CD14-positive monocyte (primary cell): ENCODE results near the gene BCL3. TPM values are rescaled to one million over a fixed set of nuclear protein-coding genes. Genes with fewer than 3 reads are reported as not detected.

Source experiments
- DNase-seq, 3 donors: peaks; one replicate each; pipeline ENCODE4 v3.0.0-alpha.2; 2011 to 2022
- H2AFZ ChIP-seq: 2 replicates; pipeline ENCODE4 v1.6.0; 2012; ENCODE audit warnings: mild to moderate bottlenecking, low read depth, low read length, inconsistent platforms; ENCODE audit not compliant: insufficient read depth, poor library complexity, severe bottlenecking
- H3K27ac ChIP-seq, 2 donors: 1 replicate in 1 of 2; 2 replicates in 1 of 2; pipeline ENCODE4 v1.5.1; 2012 to 2013; ENCODE audit warnings: low read length in 2 of 2, control low read depth in 1 of 2, inconsistent platforms in 1 of 2, low read depth in 1 of 2, mild to moderate bottlenecking in 1 of 2
- H3K27me3 ChIP-seq, 2 donors: one replicate each; pipeline versions ENCODE4 v1.6.0 to v1.6.1; 2011 to 2013; ENCODE audit warnings: low read length in 2 of 2; ENCODE audit not compliant: control insufficient read depth in 2 of 2, insufficient read depth in 2 of 2
- H3K36me3 ChIP-seq, 2 donors: replicated peaks in 1 of 2; 1 replicate in 1 of 2; 2 replicates in 1 of 2; pipeline versions ENCODE4 v1.5.1 to v1.6.1; 2012 to 2013; ENCODE audit warnings: low read length in 2 of 2, control low read depth in 1 of 2, inconsistent platforms in 1 of 2, mild to moderate bottlenecking in 1 of 2; ENCODE audit not compliant: insufficient read depth in 2 of 2, control insufficient read depth in 1 of 2
- H3K4me1 ChIP-seq, 2 donors: 1 replicate in 1 of 2; 2 replicates in 1 of 2; pipeline versions ENCODE4 v1.5.1 to v1.6.1; 2012 to 2013; ENCODE audit warnings: low read length in 2 of 2, control low read depth in 1 of 2, inconsistent platforms in 1 of 2, mild to moderate bottlenecking in 1 of 2, moderate library complexity in 1 of 2; ENCODE audit not compliant: insufficient read depth in 2 of 2, control insufficient read depth in 1 of 2
- H3K4me2 ChIP-seq: replicated peaks from 2 replicates; pipeline ENCODE3; 2012; ENCODE audit warnings: low read length, moderate library complexity, mild to moderate bottlenecking; ENCODE audit not compliant: poor library complexity, severe bottlenecking; ENCODE audit errors: extremely low read depth
- H3K4me3 ChIP-seq, 3 experiments: fragments of 200-600 bp in 1 of 3; sonication (generic) in 1 of 3; replicated peaks in 1 of 3; 1 replicate in 2 of 3; 2 replicates in 1 of 3; pipeline ENCODE4 v1.5.1; 2011 to 2013; ENCODE audit warnings: low read length in 3 of 3, mild to moderate bottlenecking in 3 of 3, control low read depth in 2 of 3, low read depth in 2 of 3, inconsistent platforms in 1 of 3, moderate library complexity in 1 of 3
- H3K79me2 ChIP-seq: 2 replicates; pipeline ENCODE4 v1.6.0; 2012; ENCODE audit warnings: mild to moderate bottlenecking, control low read depth, inconsistent platforms, low read length, moderate library complexity; ENCODE audit not compliant: insufficient read depth
- H3K9ac ChIP-seq: 2 replicates; pipeline ENCODE4 v1.6.0; 2017; ENCODE audit warnings: low read length, mild to moderate bottlenecking; ENCODE audit not compliant: insufficient read depth, poor library complexity, severe bottlenecking
- H3K9me3 ChIP-seq, 2 donors: replicated peaks in 1 of 2; 1 replicate in 1 of 2; 2 replicates in 1 of 2; pipeline versions ENCODE4 v1.5.1 to v1.6.1; 2012 to 2013; ENCODE audit warnings: low read length in 2 of 2, control low read depth in 1 of 2; ENCODE audit not compliant: control insufficient read depth in 1 of 2, insufficient read depth in 1 of 2
- H4K20me1 ChIP-seq: 2 replicates; pipeline ENCODE4 v1.6.0; 2012; ENCODE audit warnings: mild to moderate bottlenecking, low read length, control low read depth, moderate library complexity; ENCODE audit not compliant: insufficient read depth
- H3K27ac Mint-ChIP-seq, 7 donors: one replicate each; pipeline ENCODE4 v1.8.0; 2020; ENCODE audit warnings: mild to moderate bottlenecking in 7 of 7, mixed read lengths in 7 of 7, moderate library complexity in 6 of 7, inconsistent platforms in 2 of 7
- H3K27me3 Mint-ChIP-seq, 3 donors: one replicate each; pipeline ENCODE4 v1.8.0; 2021 to 2022; ENCODE audit warnings: low read depth in 3 of 3, mild to moderate bottlenecking in 3 of 3, mixed read lengths in 3 of 3, moderate library complexity in 3 of 3, inconsistent platforms in 1 of 3
- H3K36me3 Mint-ChIP-seq, 2 donors: one replicate each; pipeline ENCODE4 v1.8.0; 2020; ENCODE audit warnings: mixed read lengths in 2 of 2, inconsistent platforms in 1 of 2, mild to moderate bottlenecking in 1 of 2
- H3K4me1 Mint-ChIP-seq: one replicate; pipeline ENCODE4 v1.8.0; 2020; ENCODE audit warnings: mild to moderate bottlenecking, mixed read lengths
- H3K4me3 Mint-ChIP-seq, 2 donors: one replicate each; pipeline ENCODE4 v1.8.0; 2020; ENCODE audit warnings: mild to moderate bottlenecking in 2 of 2, mixed read lengths in 2 of 2, moderate library complexity in 1 of 2
- H3K9me3 Mint-ChIP-seq, 7 donors: one replicate each; pipeline ENCODE4 v1.8.0; 2020 to 2022; ENCODE audit warnings: mixed read lengths in 7 of 7, mild to moderate bottlenecking in 6 of 7, moderate library complexity in 6 of 7, inconsistent platforms in 2 of 7
- WGBS: methylation state at CpG from one replicate; pipeline ENCODE4 v1.1.5; 2013; ENCODE audit warnings: missing lambda C conversion rate; ENCODE audit not compliant: insufficient coverage; 5-methylcytosine and 5-hydroxymethylcytosine counted together
- intact Hi-C, 2 donors: fragments of 100-400 bp; cut with micrococcal nuclease; formaldehyde crosslinking; loops; one replicate each; pipeline versions ENCODE4 v1.15.0 to v1.15.1; 2023
- polyA plus RNA-seq, 3 donors: library from polyadenylated mRNA; depleted of rRNA in 1 of 3; unstranded in 2 of 3; stranded (reverse) in 1 of 3; fragments of 300-500 nt in 2 of 3; fragments of >200 nt in 1 of 3; fragmentation: Illumina TruSeq in 2 of 3; gene quantifications; 1 replicate in 2 of 3; 2 replicates in 1 of 3; pipeline ENCODE4 v1.2.3, GENCODE V29; 2012 to 2021
- TF ChIP-seq, protein P1 (sequence below): fragments of 200-600 bp; IDR thresholded peaks from one replicate; pipeline ENCODE4 v1.8.0; 2022; ENCODE audit warnings: antibody characterized with exemption, mild to moderate bottlenecking

The BCL3 gene
- polyA plus RNA-seq, 3 donors = 18.7 to 160 (median 23.1) TPM

GRCh38 chr19:44772959-44773358 is 24.5 kb downstream of the BCL3 start:
- intact Hi-C loops = loop anchor here (1.0 to 5.0 kb wide), 3 partner anchors 50 to 201 kb away; no protein-coding TSS in a partner anchor
- H3K27ac Mint-ChIP-seq = no peak overlapping the region

DNA sequence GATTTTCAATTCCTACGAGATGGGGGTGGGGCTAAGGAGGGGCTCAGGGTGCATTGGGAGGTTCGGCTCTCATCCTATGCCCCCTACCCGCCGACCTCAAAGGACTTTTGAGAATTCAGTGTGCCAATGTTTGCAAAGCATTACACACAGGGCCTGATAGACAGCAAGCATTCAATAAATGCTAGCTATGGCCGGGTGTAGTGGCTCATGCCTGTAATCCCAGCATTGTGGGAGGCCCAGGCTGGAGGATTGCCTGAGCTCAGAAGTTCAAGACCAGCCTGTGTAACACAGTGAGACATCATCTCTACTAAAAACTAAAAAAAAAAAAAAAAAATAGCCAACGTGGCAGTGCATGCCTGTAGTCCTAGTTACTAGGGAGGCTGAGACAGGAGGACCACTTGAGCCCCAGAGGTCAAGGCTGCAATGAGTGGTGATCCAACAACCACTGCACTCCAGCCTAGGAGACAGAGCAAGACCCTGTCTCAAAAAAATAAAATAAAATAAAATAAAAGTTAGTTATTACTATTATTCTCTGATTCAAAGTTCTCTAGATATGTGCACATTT is 27.2 kb downstream of the BCL3 start:
- H3K9ac ChIP-seq = no peak overlapping the region
- H3K36me3 Mint-ChIP-seq = no peaks in the 10 kb centered on the region
- no peak overlapping the region for H3K4me2 ChIP-seq
- H3K4me3 ChIP-seq = no peak overlapping the region
- H3K4me1 ChIP-seq = no peaks in the 10 kb centered on the region
- H2AFZ ChIP-seq = no peak overlapping the region
- peak overlapping the region in 1 of 7 donors; percentile 60 for H3K27ac Mint-ChIP-seq
- peaks cover 2% of the 10 kb centered on the region for H3K4me1 Mint-ChIP-seq
- peaks cover 0 to 23% (median 9%) of the 10 kb centered on the region in 3 donors for H3K27me3 Mint-ChIP-seq
- no peak overlapping the region for H3K27ac ChIP-seq
- TF ChIP-seq, protein P1, sequence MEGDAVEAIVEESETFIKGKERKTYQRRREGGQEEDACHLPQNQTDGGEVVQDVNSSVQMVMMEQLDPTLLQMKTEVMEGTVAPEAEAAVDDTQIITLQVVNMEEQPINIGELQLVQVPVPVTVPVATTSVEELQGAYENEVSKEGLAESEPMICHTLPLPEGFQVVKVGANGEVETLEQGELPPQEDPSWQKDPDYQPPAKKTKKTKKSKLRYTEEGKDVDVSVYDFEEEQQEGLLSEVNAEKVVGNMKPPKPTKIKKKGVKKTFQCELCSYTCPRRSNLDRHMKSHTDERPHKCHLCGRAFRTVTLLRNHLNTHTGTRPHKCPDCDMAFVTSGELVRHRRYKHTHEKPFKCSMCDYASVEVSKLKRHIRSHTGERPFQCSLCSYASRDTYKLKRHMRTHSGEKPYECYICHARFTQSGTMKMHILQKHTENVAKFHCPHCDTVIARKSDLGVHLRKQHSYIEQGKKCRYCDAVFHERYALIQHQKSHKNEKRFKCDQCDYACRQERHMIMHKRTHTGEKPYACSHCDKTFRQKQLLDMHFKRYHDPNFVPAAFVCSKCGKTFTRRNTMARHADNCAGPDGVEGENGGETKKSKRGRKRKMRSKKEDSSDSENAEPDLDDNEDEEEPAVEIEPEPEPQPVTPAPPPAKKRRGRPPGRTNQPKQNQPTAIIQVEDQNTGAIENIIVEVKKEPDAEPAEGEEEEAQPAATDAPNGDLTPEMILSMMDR = no peak
- intact Hi-C loops = loop anchor here in 1 of 2 donors (5.0 kb wide), 1 partner anchor 73 kb away; no protein-coding TSS in a partner anchor
- peaks cover 0 to 7% of the 10 kb centered on the region in 2 donors for H3K27me3 ChIP-seq
- no peaks in the 10 kb centered on the region for H3K79me2 ChIP-seq
- H3K36me3 ChIP-seq = no peaks in the 10 kb centered on the region
- H3K4me3 Mint-ChIP-seq = no peak overlapping the region
- H3K9me3 ChIP-seq = no peaks in the 10 kb centered on the region
- H4K20me1 ChIP-seq = no peaks in the 10 kb centered on the region
- no peaks in the 10 kb centered on the region for H3K9me3 Mint-ChIP-seq
- no peak for DNase-seq
- 93% methylated on average over 3 of the region's 6 CpGs for WGBS

More at GRCh38 chr19:44772959-44773358, 24.5 kb downstream of the BCL3 start:
- Histone ChIP-seq H3K9me3 (no peaks in the 10 kb centered on the region), H3K9ac (no peak overlapping the region), H3K79me2 (no peaks in the 10 kb centered on the region), H2AFZ (no peak overlapping the region), H3K36me3 (no peaks in the 10 kb centered on the region), H3K4me1 (peaks cover 15 to 19% of the 10 kb centered on the region in 2 donors), H3K4me2 (no peak overlapping the region), H3K27me3 (peaks cover 0 to 5% of the 10 kb centered on the region in 2 donors), H4K20me1 (no peaks in the 10 kb centered on the region), H3K4me3 (no peak overlapping the region), H3K27ac (no peak overlapping the region)
- Mint-ChIP-seq H3K9me3 (peaks cover 0 to 7% (median 0%) of the 10 kb centered on the region in 7 donors), H3K36me3 (peaks cover 4% of the 10 kb centered on the region in 2 donors), H3K27me3 (peaks cover 0 to 18% (median 14%) of the 10 kb centered on the region in 3 donors), H3K4me1 (peaks cover 23% of the 10 kb centered on the region), H3K4me3 (no peak overlapping the region)
- no peak for DNase-seq
- TF ChIP-seq, protein P1 = no peak
- WGBS = no CpG with 5 or more reads among the region's 3 CpGs
